ENCODE data around the gene TGFBR3. TPM values are rescaled to one million over a fixed set of nuclear protein-coding genes. Genes with fewer than 3 reads are reported as not detected.

The TGFBR3 gene
- total RNA-seq, 2 donors from 2014 or later = 8.1 to 9.7 TPM

- ATAC-seq (replicated peaks in 1 of 2) (no peak), DNase-seq (no peak)
- Mint-ChIP-seq H3K27me3 (ENCODE audit: low read depth) (no peaks in the 10 kb centered on the region), H3K27ac (no peak overlapping the region), H3K36me3 (ENCODE audit: insufficient read depth in 2 of 2) (peaks cover 0 to 2% of the 10 kb centered on the region in 2 donors), H3K4me1 (ENCODE audit: low read depth) (peaks cover 29% of the 10 kb centered on the region), H3K9me3 (no peaks in the 10 kb centered on the region), H3K4me3 (no peak overlapping the region)
Observed at GRCh38 chr1:91826248-91826647, 59.7 kb downstream of the TGFBR3 start.

GRCh38 chr1:91821126-91821868, 64.7 kb downstream of the TGFBR3 start:
- H3K27ac Mint-ChIP-seq = no peak overlapping the region
- peaks cover 27% of the 10 kb centered on the region for H3K4me1 Mint-ChIP-seq (ENCODE audit: low read depth)
- DNase-seq (no peak), ATAC-seq (replicated peaks in 1 of 2) (no peak)
- no peaks in the 10 kb centered on the region for H3K9me3 Mint-ChIP-seq
- no peaks in the 10 kb centered on the region for H3K27me3 Mint-ChIP-seq (ENCODE audit: low read depth)
- peaks cover 0 to 2% of the 10 kb centered on the region in 2 donors for H3K36me3 Mint-ChIP-seq (ENCODE audit: insufficient read depth in 2 of 2)
- no peak overlapping the region for H3K4me3 Mint-ChIP-seq

GRCh38 chr1:91819038-91819788, 66.7 kb downstream of the TGFBR3 start:
- H3K27ac Mint-ChIP-seq = peak overlapping the region; percentile 81

GRCh38 chr1:91818713-91818975, 67.3 kb downstream of the TGFBR3 start:
- Mint-ChIP-seq H3K9me3 (no peaks in the 10 kb centered on the region), H3K4me3 (no peak overlapping the region), H3K27me3 (ENCODE audit: low read depth) (no peaks in the 10 kb centered on the region), H3K27ac (peak overlapping the region; percentile 81), H3K4me1 (ENCODE audit: low read depth) (peaks cover 35% of the 10 kb centered on the region), H3K36me3 (ENCODE audit: insufficient read depth in 2 of 2) (peaks cover 0 to 2% of the 10 kb centered on the region in 2 donors)
- no peak for DNase-seq
- peak in 1 of 2 donors; percentile 33 for ATAC-seq (replicated peaks in 1 of 2)

More at GRCh38 chr1:91819038-91819788, 66.7 kb downstream of the TGFBR3 start:
- H3K4me3 Mint-ChIP-seq = no peak overlapping the region
- no peak for DNase-seq
- H3K9me3 Mint-ChIP-seq = no peaks in the 10 kb centered on the region
- H3K27me3 Mint-ChIP-seq (ENCODE audit: low read depth) = no peaks in the 10 kb centered on the region
- H3K36me3 Mint-ChIP-seq (ENCODE audit: insufficient read depth in 2 of 2) = peaks cover 0 to 2% of the 10 kb centered on the region in 2 donors
- peaks cover 33% of the 10 kb centered on the region for H3K4me1 Mint-ChIP-seq (ENCODE audit: low read depth)
- peak in 1 of 2 donors; percentile 43 for ATAC-seq (replicated peaks in 1 of 2)

- H3K4me1 Mint-ChIP-seq (ENCODE audit: low read depth) = peaks cover 45% of the 10 kb centered on the region
- no peak overlapping the region for H3K4me3 Mint-ChIP-seq
- peaks cover 0 to 2% of the 10 kb centered on the region in 2 donors for H3K36me3 Mint-ChIP-seq (ENCODE audit: insufficient read depth in 2 of 2)
- no peaks in the 10 kb centered on the region for H3K27me3 Mint-ChIP-seq (ENCODE audit: low read depth)
- no peaks in the 10 kb centered on the region for H3K9me3 Mint-ChIP-seq
- no peak for ATAC-seq (replicated peaks in 1 of 2)
- DNase-seq = no peak
- peak overlapping the region; percentile 29 for H3K27ac Mint-ChIP-seq
Observed at GRCh38 chr1:91817211-91817905, 68.6 kb downstream of the TGFBR3 start.

GRCh38 chr1:91816031-91816430, 69.9 kb downstream of the TGFBR3 start:
- Mint-ChIP-seq H3K9me3 (no peaks in the 10 kb centered on the region), H3K4me1 (ENCODE audit: low read depth) (peaks cover 52% of the 10 kb centered on the region), H3K27me3 (ENCODE audit: low read depth) (no peaks in the 10 kb centered on the region), H3K27ac (no peak overlapping the region), H3K36me3 (ENCODE audit: insufficient read depth in 2 of 2) (no peaks in the 10 kb centered on the region), H3K4me3 (no peak overlapping the region)
- no peak for ATAC-seq (replicated peaks in 1 of 2)
- no peak for DNase-seq

GRCh38 chr1:91814448-91814847, 71.5 kb downstream of the TGFBR3 start:
- Mint-ChIP-seq H3K27ac (no peak overlapping the region), H3K36me3 (ENCODE audit: insufficient read depth in 2 of 2) (no peaks in the 10 kb centered on the region), H3K27me3 (ENCODE audit: low read depth) (no peaks in the 10 kb centered on the region), H3K4me1 (ENCODE audit: low read depth) (peaks cover 63% of the 10 kb centered on the region), H3K4me3 (no peak overlapping the region), H3K9me3 (no peaks in the 10 kb centered on the region)
- ATAC-seq (replicated peaks in 1 of 2) (no peak), DNase-seq (no peak)

- no peaks in the 10 kb centered on the region for H3K27me3 Mint-ChIP-seq (ENCODE audit: low read depth)
- no peak for ATAC-seq (replicated peaks in 1 of 2)
- H3K4me1 Mint-ChIP-seq (ENCODE audit: low read depth) = peaks cover 65% of the 10 kb centered on the region
- no peak overlapping the region for H3K4me3 Mint-ChIP-seq
- no peak overlapping the region for H3K27ac Mint-ChIP-seq
- no peaks in the 10 kb centered on the region for H3K9me3 Mint-ChIP-seq
- no peaks in the 10 kb centered on the region for H3K36me3 Mint-ChIP-seq (ENCODE audit: insufficient read depth in 2 of 2)
- no peak for DNase-seq
Observed at GRCh38 chr1:91813813-91814212, 72.1 kb downstream of the TGFBR3 start.

GRCh38 chr1:91811363-91812025, 74.5 kb downstream of the TGFBR3 start:
- H3K9me3 Mint-ChIP-seq = no peaks in the 10 kb centered on the region
- no peaks in the 10 kb centered on the region for H3K27me3 Mint-ChIP-seq (ENCODE audit: low read depth)
- no peaks in the 10 kb centered on the region for H3K36me3 Mint-ChIP-seq (ENCODE audit: insufficient read depth in 2 of 2)
- H3K4me3 Mint-ChIP-seq = peak overlapping the region in 1 of 2 donors; percentile 21
- H3K4me1 Mint-ChIP-seq (ENCODE audit: low read depth) = peaks cover 64% of the 10 kb centered on the region
- DNase-seq = no peak
- peak in 1 of 2 donors; percentile 66 for ATAC-seq (replicated peaks in 1 of 2)
- no peak overlapping the region for H3K27ac Mint-ChIP-seq

- peak in 1 of 2 donors; percentile 12 for DNase-seq
- no peak for ATAC-seq (replicated peaks in 1 of 2)
- Mint-ChIP-seq H3K36me3 (ENCODE audit: insufficient read depth in 2 of 2) (no peaks in the 10 kb centered on the region), H3K9me3 (no peaks in the 10 kb centered on the region), H3K4me1 (ENCODE audit: low read depth) (peaks cover 77% of the 10 kb centered on the region), H3K27ac (no peak overlapping the region), H3K27me3 (ENCODE audit: low read depth) (no peaks in the 10 kb centered on the region), H3K4me3 (peak overlapping the region; percentile 8 to 37)
Observed at GRCh38 chr1:91809317-91809716, 76.6 kb downstream of the TGFBR3 start.

- no peaks in the 10 kb centered on the region for H3K9me3 Mint-ChIP-seq
- H3K36me3 Mint-ChIP-seq (ENCODE audit: insufficient read depth in 2 of 2) = peaks cover 0 to 2% of the 10 kb centered on the region in 2 donors
- H3K27ac Mint-ChIP-seq = no peak overlapping the region
- no peak for ATAC-seq (replicated peaks in 1 of 2)
- no peak for DNase-seq
- no peak overlapping the region for H3K4me3 Mint-ChIP-seq
- H3K27me3 Mint-ChIP-seq (ENCODE audit: low read depth) = no peaks in the 10 kb centered on the region
- peaks cover 80% of the 10 kb centered on the region for H3K4me1 Mint-ChIP-seq (ENCODE audit: low read depth)
Observed at GRCh38 chr1:91807921-91808620, 77.9 kb downstream of the TGFBR3 start.
